Measurements from ENCODE around the gene EEF1G. TPM values are rescaled to one million over a fixed set of nuclear protein-coding genes. Genes with fewer than 3 reads are reported as not detected.

Gene EEF1G
- total and polyA plus RNA-seq, 2 of the 13 experiments (the other 11 are each of a cell fraction or from before 2014, with no cell fraction given) = 1,787 to 2,144 TPM

DNA sequence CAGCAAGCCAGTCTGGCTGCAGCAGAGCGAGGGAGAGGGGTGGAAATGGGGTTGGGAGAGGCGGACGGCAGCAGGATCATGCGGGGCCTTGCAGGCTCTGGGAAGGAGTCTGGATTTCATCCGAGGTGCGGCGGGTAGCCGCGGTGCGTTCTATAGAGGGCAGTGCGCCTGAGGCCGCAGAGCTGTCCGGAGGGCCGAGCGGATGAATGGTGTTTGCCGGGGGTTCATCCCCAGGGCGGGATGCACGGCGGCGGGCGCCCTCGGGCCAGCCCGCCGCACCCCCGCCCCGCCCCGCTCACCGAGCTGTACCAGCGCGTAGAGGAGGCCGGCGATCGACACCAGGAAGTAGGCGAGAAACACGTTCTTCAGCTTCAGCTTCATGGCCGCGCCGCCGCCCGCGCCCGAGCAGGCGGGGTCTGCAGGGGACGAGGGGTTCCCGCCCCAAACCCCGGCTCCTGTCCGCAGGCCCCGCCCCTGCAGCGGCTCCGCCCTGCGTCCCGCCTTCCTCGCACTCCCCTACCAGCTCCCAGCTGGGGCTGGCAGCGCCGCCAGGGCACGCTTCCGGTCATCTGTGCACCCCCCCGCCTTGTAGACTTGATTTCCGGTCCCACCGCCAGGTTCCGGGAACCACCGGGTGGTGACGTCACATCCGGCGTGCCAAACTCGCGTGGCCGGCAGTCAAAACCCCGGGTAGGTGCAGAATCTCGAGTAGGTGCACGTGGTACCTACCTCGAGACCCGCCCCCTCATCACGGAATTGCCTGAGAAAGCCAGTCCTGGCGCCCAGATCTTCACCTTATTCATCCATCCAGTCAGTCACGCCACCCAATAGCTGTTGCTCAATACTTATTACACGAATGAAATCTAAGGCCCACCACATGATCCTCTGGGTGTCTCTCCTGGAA lies 48.1 kb upstream of the EEF1G start, which contains the start of gene B3GAT3 (continued):
- no peak; the same call in 1 of the 2 replicates for TF ChIP-seq ZKSCAN8 (CRISPR knock-in tag; IDR thresholded peaks at IDR 0.05; ENCODE audit: borderline replicate concordance)
- TF ChIP-seq, protein P1, sequence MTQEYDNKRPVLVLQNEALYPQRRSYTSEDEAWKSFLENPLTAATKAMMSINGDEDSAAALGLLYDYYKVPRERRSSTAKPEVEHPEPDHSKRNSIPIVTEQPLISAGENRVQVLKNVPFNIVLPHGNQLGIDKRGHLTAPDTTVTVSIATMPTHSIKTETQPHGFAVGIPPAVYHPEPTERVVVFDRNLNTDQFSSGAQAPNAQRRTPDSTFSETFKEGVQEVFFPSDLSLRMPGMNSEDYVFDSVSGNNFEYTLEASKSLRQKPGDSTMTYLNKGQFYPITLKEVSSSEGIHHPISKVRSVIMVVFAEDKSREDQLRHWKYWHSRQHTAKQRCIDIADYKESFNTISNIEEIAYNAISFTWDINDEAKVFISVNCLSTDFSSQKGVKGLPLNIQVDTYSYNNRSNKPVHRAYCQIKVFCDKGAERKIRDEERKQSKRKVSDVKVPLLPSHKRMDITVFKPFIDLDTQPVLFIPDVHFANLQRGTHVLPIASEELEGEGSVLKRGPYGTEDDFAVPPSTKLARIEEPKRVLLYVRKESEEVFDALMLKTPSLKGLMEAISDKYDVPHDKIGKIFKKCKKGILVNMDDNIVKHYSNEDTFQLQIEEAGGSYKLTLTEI (CRISPR knock-in tag; conservative IDR thresholded peaks at IDR 0.05) = no peak
- TF ChIP-seq, protein P2, sequence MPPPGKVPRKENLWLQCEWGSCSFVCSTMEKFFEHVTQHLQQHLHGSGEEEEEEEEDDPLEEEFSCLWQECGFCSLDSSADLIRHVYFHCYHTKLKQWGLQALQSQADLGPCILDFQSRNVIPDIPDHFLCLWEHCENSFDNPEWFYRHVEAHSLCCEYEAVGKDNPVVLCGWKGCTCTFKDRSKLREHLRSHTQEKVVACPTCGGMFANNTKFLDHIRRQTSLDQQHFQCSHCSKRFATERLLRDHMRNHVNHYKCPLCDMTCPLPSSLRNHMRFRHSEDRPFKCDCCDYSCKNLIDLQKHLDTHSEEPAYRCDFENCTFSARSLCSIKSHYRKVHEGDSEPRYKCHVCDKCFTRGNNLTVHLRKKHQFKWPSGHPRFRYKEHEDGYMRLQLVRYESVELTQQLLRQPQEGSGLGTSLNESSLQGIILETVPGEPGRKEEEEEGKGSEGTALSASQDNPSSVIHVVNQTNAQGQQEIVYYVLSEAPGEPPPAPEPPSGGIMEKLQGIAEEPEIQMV (CRISPR knock-in tag; IDR thresholded peaks at IDR 0.05; ENCODE audit: low read depth) = no peak
- TF ChIP-seq ZNF205 (CRISPR knock-in tag; IDR thresholded peaks at IDR 0.05) = no peak
- TF ChIP-seq TOPORS (CRISPR knock-in tag; IDR thresholded peaks at IDR 0.05) = peak; percentile 88
- TF ChIP-seq, protein P3, sequence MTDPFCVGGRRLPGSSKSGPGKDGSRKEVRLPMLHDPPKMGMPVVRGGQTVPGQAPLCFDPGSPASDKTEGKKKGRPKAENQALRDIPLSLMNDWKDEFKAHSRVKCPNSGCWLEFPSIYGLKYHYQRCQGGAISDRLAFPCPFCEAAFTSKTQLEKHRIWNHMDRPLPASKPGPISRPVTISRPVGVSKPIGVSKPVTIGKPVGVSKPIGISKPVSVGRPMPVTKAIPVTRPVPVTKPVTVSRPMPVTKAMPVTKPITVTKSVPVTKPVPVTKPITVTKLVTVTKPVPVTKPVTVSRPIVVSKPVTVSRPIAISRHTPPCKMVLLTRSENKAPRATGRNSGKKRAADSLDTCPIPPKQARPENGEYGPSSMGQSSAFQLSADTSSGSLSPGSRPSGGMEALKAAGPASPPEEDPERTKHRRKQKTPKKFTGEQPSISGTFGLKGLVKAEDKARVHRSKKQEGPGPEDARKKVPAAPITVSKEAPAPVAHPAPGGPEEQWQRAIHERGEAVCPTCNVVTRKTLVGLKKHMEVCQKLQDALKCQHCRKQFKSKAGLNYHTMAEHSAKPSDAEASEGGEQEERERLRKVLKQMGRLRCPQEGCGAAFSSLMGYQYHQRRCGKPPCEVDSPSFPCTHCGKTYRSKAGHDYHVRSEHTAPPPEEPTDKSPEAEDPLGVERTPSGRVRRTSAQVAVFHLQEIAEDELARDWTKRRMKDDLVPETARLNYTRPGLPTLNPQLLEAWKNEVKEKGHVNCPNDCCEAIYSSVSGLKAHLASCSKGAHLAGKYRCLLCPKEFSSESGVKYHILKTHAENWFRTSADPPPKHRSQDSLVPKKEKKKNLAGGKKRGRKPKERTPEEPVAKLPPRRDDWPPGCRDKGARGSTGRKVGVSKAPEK (CRISPR knock-in tag; IDR thresholded peaks at IDR 0.05; ENCODE audit: borderline replicate concordance) = no peak
- peak; percentile 41; the same call in 1 of the 2 replicates for TF ChIP-seq NR2F2 (IDR thresholded peaks at IDR 0.05; ENCODE audit: borderline replicate concordance, low read depth)
- TF ChIP-seq, protein P4, sequence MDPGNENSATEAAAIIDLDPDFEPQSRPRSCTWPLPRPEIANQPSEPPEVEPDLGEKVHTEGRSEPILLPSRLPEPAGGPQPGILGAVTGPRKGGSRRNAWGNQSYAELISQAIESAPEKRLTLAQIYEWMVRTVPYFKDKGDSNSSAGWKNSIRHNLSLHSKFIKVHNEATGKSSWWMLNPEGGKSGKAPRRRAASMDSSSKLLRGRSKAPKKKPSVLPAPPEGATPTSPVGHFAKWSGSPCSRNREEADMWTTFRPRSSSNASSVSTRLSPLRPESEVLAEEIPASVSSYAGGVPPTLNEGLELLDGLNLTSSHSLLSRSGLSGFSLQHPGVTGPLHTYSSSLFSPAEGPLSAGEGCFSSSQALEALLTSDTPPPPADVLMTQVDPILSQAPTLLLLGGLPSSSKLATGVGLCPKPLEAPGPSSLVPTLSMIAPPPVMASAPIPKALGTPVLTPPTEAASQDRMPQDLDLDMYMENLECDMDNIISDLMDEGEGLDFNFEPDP (CRISPR knock-in tag; conservative IDR thresholded peaks at IDR 0.05) = no peak
- TF ChIP-seq AGO2 (optimal IDR thresholded peaks at IDR 0.05; ENCODE audit: low read depth, low read length) = peak; percentile 98
- TF ChIP-seq ZNF567 (CRISPR knock-in tag; IDR thresholded peaks at IDR 0.05; ENCODE audit: borderline replicate concordance) = no peak
- no peak for TF ChIP-seq HMG20A (CRISPR knock-in tag; IDR thresholded peaks at IDR 0.05; ENCODE audit: borderline replicate concordance)
- no peak for TF ChIP-seq ZNF570 (CRISPR knock-in tag; IDR thresholded peaks at IDR 0.05; ENCODE audit: borderline replicate concordance)
- no peak; the same call in 1 of the 2 replicates for TF ChIP-seq ZNF773 (CRISPR knock-in tag; IDR thresholded peaks at IDR 0.05; ENCODE audit: borderline replicate concordance)
- no peak for TF ChIP-seq ARNT (IDR thresholded peaks at IDR 0.05)
- TF ChIP-seq, protein P5, sequence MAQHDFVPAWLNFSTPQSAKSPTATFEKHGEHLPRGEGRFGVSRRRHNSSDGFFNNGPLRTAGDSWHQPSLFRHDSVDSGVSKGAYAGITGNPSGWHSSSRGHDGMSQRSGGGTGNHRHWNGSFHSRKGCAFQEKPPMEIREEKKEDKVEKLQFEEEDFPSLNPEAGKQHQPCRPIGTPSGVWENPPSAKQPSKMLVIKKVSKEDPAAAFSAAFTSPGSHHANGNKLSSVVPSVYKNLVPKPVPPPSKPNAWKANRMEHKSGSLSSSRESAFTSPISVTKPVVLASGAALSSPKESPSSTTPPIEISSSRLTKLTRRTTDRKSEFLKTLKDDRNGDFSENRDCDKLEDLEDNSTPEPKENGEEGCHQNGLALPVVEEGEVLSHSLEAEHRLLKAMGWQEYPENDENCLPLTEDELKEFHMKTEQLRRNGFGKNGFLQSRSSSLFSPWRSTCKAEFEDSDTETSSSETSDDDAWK (CRISPR knock-in tag; IDR thresholded peaks at IDR 0.05) = no peak
- no peak for TF ChIP-seq SOX6 (IDR thresholded peaks at IDR 0.05)
- peak; percentile 69; the same call in 1 of the 2 replicates for TF ChIP-seq SOX6 (CRISPR knock-in tag; IDR thresholded peaks at IDR 0.05)

All from HepG2 (cell line).